Astrocyte of the spinal cord (primary cell): ENCODE results near the gene HMCN1.

Experiments used
- DNase-seq: peaks from one replicate; pipeline ENCODE4 v3.0.0; 2011; ENCODE audit warnings: low read depth, low spot score
- H3K4me3 ChIP-seq: 2 replicates; pipeline ENCODE4 v1.5.1; 2011; ENCODE audit warnings: low read depth, mild to moderate bottlenecking, low read length, moderate library complexity
- in situ Hi-C: cut with HindIII; loops from 2 replicates; pipeline ENCODE4 v1.10.0; 2017; ENCODE audit warnings: low sequenced_read_pairs
- TF ChIP-seq, protein P1 (sequence below): IDR thresholded peaks from 2 replicates; pipeline ENCODE4 v1.5.1; 2012; ENCODE audit warnings: low read depth, mild to moderate bottlenecking, low read length, inconsistent platforms

Gene HMCN1

GRCh38 chr1:185860311-185860710, 126.1 kb downstream of the HMCN1 start:
- in situ Hi-C loops: no loop called here
- TF ChIP-seq, protein P1, sequence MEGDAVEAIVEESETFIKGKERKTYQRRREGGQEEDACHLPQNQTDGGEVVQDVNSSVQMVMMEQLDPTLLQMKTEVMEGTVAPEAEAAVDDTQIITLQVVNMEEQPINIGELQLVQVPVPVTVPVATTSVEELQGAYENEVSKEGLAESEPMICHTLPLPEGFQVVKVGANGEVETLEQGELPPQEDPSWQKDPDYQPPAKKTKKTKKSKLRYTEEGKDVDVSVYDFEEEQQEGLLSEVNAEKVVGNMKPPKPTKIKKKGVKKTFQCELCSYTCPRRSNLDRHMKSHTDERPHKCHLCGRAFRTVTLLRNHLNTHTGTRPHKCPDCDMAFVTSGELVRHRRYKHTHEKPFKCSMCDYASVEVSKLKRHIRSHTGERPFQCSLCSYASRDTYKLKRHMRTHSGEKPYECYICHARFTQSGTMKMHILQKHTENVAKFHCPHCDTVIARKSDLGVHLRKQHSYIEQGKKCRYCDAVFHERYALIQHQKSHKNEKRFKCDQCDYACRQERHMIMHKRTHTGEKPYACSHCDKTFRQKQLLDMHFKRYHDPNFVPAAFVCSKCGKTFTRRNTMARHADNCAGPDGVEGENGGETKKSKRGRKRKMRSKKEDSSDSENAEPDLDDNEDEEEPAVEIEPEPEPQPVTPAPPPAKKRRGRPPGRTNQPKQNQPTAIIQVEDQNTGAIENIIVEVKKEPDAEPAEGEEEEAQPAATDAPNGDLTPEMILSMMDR: no peak
- peak; percentile 73 for DNase-seq
- no peak overlapping the region for H3K4me3 ChIP-seq

- in situ Hi-C loops: no loop called here
- H3K4me3 ChIP-seq: no peak overlapping the region
- TF ChIP-seq, protein P1: no peak
- no peak for DNase-seq
Measured at GRCh38 chr1:185860859-185861258, 126.7 kb downstream of the HMCN1 start.

DNA sequence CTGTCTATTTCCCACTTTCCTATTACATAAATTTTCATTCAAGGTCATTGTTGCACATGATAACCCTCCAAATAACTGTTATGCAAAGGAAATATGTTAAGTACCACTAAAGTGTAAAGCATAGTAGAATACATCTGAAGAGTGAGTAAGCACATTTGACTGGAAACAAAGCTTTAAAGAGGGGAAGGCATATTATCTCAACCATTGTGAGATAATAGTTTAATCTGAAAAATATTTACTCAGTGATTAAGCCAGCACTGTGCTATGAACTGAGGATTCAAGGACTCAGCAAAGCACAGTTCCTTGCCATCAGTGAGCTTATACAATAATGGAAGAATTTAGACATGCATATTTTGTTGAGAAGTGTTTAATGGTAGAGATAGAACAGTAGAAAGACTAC, 127.4 kb downstream of the HMCN1 start:
- in situ Hi-C loops: no loop called here
- DNase-seq: peak; percentile 38
- TF ChIP-seq, protein P1: no peak
- no peak overlapping the region for H3K4me3 ChIP-seq

- peak; percentile 19 for DNase-seq
- TF ChIP-seq, protein P1: no peak
- in situ Hi-C loops: no loop called here
- no peak overlapping the region for H3K4me3 ChIP-seq
Measured at GRCh38 chr1:185862235-185862634, 128.0 kb downstream of the HMCN1 start.

- TF ChIP-seq, protein P1: no peak
- no peak overlapping the region for H3K4me3 ChIP-seq
- in situ Hi-C loops: no loop called here
- DNase-seq: no peak
Measured at GRCh38 chr1:185864331-185864730, 130.1 kb downstream of the HMCN1 start.

DNA sequence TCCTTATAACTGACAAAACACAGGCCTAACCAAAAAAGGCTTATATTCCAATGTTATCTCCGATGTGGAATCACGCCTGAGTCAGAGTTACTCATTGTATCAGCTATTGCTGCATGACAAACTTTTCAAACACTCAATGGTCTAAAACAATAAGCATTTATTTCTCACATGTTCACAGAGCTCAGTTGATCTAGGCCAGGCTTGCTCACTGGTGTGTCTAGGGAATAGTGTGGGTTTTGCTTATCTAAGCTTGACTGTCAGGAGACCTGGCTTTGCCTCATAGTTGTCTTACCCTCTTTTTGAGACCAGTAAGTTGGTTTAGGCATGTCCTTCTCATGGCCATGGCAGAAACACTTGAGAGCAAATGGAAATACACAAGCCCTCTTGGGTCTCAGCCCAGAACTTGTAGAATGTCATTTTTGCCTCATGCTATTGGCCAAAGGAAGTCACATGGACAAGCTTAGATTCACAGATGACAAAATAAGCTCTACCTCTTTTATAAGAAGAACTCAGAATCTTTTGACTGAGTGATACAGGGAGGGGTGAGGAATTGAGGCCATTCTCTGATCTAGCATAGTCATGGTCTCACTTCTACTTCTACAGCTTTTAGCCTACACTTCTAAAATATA, 130.8 kb downstream of the HMCN1 start:
- TF ChIP-seq, protein P1: no peak
- peak; percentile 89 for DNase-seq
- no peak overlapping the region for H3K4me3 ChIP-seq
- in situ Hi-C loops: no loop called here
